GM21786 (cell line): ENCODE data around the gene OR7C2.

ENCODE experiments used
- ATAC-seq: cut with Tn5 transposase; IDR thresholded peaks from one replicate; pipeline ENCODE4 v1.9.1; 2021; ENCODE audit not compliant: unreplicated experiment

Gene OR7C2

GRCh38 chr19:14978161-14978776 lies 37.0 kb downstream of the OR7C2 start:
- ATAC-seq: no peak

- no peak for ATAC-seq
Observed at GRCh38 chr19:14979476-14980255, 38.4 kb downstream of the OR7C2 start, which contains the start of gene SLC1A6. TSS of gene SLC1A6 (minus strand) at chr19:14979864. CDS start at chr19:14972910, 6,954 bp downstream.

GRCh38 chr19:14985133-14985532 lies 43.8 kb downstream of the OR7C2 start:
- no peak for ATAC-seq
